Prostate gland (tissue), 2 donors: ENCODE results near the gene RASGRF2. TPM values are rescaled to one million over a fixed set of nuclear protein-coding genes. Genes with fewer than 3 reads are reported as not detected.

ENCODE experiments used
- DNase-seq: peaks from one replicate; pipeline ENCODE4 v3.0.0-alpha.2; 2019; ENCODE audit warnings: low spot score
- H3K27ac ChIP-seq, 2 donors: fragments of 200-600 bp; sonication (generic); 2 replicates each; pipeline ENCODE4 v1.5.1; 2017 to 2019
- H3K27me3 ChIP-seq: fragments of 200-600 bp; sonication (generic); replicated peaks from 2 replicates; pipeline ENCODE4 v1.5.1; 2019; ENCODE audit not compliant: insufficient read depth
- H3K36me3 ChIP-seq, 2 donors: fragments of 200-600 bp; sonication (generic); 1 replicate in 1 of 2; 2 replicates in 1 of 2; pipeline versions ENCODE4 v1.5.1 to v1.8.1; 2017 to 2019
- H3K4me1 ChIP-seq: fragments of 200-600 bp; sonication (generic); replicated peaks from 2 replicates; pipeline ENCODE4 v1.5.1; 2019
- H3K4me3 ChIP-seq, 2 donors: fragments of 200-600 bp; sonication (generic); 2 replicates each; pipeline ENCODE4 v1.5.1; 2017 to 2019
- H3K9me3 ChIP-seq: fragments of 200-600 bp; sonication (generic); 2 replicates; pipeline ENCODE4 v1.5.1; 2017
- POLR2A ChIP-seq: fragments of 450-650 bp; IDR thresholded peaks from one replicate; pipeline ENCODE4 v1.6.1; 2016; ENCODE audit warnings: antibody characterized with exemption, mild to moderate bottlenecking
- POLR2AphosphoS5 ChIP-seq: sonication (generic); formaldehyde crosslinking; IDR thresholded peaks from one replicate; pipeline ENCODE4 v1.6.1; 2017; ENCODE audit warnings: antibody characterized with exemption
- WGBS: methylation state at CpG from one replicate; pipeline ENCODE4 v1.1.5; 2018; 5-methylcytosine and 5-hydroxymethylcytosine counted together
- intact Hi-C: fragments of 100-400 bp; cut with DNase I; formaldehyde crosslinking; loops from one replicate; pipeline ENCODE4 v1.14.2; 2022
- total RNA-seq, 2 donors: library from RNA; depleted of rRNA; stranded (reverse); fragments of >200 nt; gene quantifications; one replicate each; pipeline ENCODE4 v1.1.0, GENCODE V29; 2016
- TF ChIP-seq, protein P1 (sequence below), 4 experiments: fragments of 200-600 bp in 2 of 4; fragments of 450-650 bp in 2 of 4; sonication (generic) in 2 of 4; IDR thresholded peaks; 1 replicate in 3 of 4; 2 replicates in 1 of 4; pipeline ENCODE4 v1.5.1; 2016 to 2019; ENCODE audit warnings: antibody characterized with exemption in 4 of 4, mild to moderate bottlenecking in 2 of 4, moderate library complexity in 2 of 4

RASGRF2 gene
- total RNA-seq, 2 donors from 2014 or later, result 3.0 to 7.6 TPM

- H3K27ac ChIP-seq, result no peak overlapping the region
- TF ChIP-seq, protein P1, sequence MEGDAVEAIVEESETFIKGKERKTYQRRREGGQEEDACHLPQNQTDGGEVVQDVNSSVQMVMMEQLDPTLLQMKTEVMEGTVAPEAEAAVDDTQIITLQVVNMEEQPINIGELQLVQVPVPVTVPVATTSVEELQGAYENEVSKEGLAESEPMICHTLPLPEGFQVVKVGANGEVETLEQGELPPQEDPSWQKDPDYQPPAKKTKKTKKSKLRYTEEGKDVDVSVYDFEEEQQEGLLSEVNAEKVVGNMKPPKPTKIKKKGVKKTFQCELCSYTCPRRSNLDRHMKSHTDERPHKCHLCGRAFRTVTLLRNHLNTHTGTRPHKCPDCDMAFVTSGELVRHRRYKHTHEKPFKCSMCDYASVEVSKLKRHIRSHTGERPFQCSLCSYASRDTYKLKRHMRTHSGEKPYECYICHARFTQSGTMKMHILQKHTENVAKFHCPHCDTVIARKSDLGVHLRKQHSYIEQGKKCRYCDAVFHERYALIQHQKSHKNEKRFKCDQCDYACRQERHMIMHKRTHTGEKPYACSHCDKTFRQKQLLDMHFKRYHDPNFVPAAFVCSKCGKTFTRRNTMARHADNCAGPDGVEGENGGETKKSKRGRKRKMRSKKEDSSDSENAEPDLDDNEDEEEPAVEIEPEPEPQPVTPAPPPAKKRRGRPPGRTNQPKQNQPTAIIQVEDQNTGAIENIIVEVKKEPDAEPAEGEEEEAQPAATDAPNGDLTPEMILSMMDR (IDR thresholded peaks at IDR 0.05), result no peak
- TF ChIP-seq POLR2A (no peak), POLR2AphosphoS5 (no peak)
- no peak overlapping the region for H3K4me3 ChIP-seq
- no peaks in the 10 kb centered on the region for H3K27me3 ChIP-seq
- DNase-seq, result no peak
- no peaks in the 10 kb centered on the region for H3K9me3 ChIP-seq
- intact Hi-C loops, result no loop called here
- H3K4me1 ChIP-seq, result no peaks in the 10 kb centered on the region
- 68% methylated on average over 3 of the region's 3 CpGs for WGBS
- H3K36me3 ChIP-seq, result no peaks in the 10 kb centered on the region
These were observed 181.9 kb downstream of the RASGRF2 start for GRCh38 chr5:81142108-81142507.

- intact Hi-C loops, result no loop called here
- H3K27ac ChIP-seq, result no peak overlapping the region
- H3K4me1 ChIP-seq, result no peaks in the 10 kb centered on the region
- 89% methylated on average over 8 of the region's 8 CpGs for WGBS
- no peaks in the 10 kb centered on the region for H3K36me3 ChIP-seq
- no peak for DNase-seq
- no peaks in the 10 kb centered on the region for H3K9me3 ChIP-seq
- TF ChIP-seq POLR2A (no peak), POLR2AphosphoS5 (no peak)
- TF ChIP-seq, protein P1 (IDR thresholded peaks at IDR 0.05), result no peak
- H3K27me3 ChIP-seq, result no peaks in the 10 kb centered on the region
- no peak overlapping the region for H3K4me3 ChIP-seq
These were observed 185.3 kb downstream of the RASGRF2 start for GRCh38 chr5:81145329-81145935.

- no peak for DNase-seq
- no peaks in the 10 kb centered on the region for H3K36me3 ChIP-seq
- TF ChIP-seq, protein P1 (IDR thresholded peaks at IDR 0.05), result no peak
- no peak for TF ChIP-seq POLR2AphosphoS5
- TF ChIP-seq POLR2A, result no peak
- 88% methylated on average over 1 of the region's 1 CpG for WGBS
- no peaks in the 10 kb centered on the region for H3K9me3 ChIP-seq
- no peak overlapping the region for H3K27ac ChIP-seq
- H3K4me1 ChIP-seq, result no peaks in the 10 kb centered on the region
- intact Hi-C loops, result no loop called here
- no peak overlapping the region for H3K4me3 ChIP-seq
- H3K27me3 ChIP-seq, result no peaks in the 10 kb centered on the region
These were observed 185.9 kb downstream of the RASGRF2 start for GRCh38 chr5:81146031-81146430.

DNA sequence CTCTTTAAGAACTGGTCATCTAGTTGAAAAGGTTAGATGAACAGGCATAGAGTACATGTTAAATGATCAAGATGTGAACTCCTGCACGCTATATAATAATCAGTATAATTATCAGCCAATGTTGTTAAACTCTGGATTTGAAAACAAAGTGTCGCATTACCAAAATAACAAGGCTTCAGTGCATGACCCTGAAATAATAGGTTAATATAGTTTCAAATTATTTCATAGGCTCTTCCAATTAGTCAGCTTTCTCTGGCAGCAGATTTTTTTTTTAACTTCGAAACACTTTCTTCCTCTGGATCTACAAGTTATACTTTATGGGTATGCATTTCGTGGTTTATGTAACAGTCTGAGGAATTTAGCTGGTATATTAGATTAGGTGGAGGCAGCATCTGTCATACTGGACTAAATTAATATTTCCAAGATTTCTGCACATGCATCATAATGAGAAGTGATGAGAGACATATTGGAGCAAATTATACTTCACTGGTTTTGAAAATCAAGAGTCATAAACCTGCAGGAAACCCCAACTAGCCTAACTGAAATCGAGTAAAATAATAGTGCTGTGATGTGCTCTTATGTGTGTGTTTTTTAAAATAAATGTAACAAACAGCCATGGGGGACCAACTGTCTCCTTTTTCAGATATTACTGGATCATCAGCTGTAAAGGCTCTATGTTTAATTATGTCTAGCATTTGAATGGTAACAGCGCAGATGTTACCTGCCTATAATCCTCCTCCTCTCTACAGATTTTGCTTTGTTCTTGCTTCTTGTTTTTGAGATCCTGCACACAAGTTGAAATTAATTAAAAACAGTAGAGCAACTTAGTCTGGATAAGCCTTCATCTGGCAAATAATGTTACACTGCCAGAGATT, 187.1 kb downstream of the RASGRF2 start:
- TF ChIP-seq POLR2AphosphoS5, result no peak
- TF ChIP-seq, protein P1 (IDR thresholded peaks at IDR 0.05), result no peak
- TF ChIP-seq POLR2A, result no peak
- Histone ChIP-seq H3K9me3 (no peaks in the 10 kb centered on the region), H3K27ac (no peak overlapping the region), H3K36me3 (no peaks in the 10 kb centered on the region), H3K4me1 (no peaks in the 10 kb centered on the region), H3K4me3 (no peak overlapping the region), H3K27me3 (no peaks in the 10 kb centered on the region)
- intact Hi-C loops, result no loop called here
- 82% methylated on average over 6 of the region's 6 CpGs for WGBS
- no peak for DNase-seq
